ENCODE results near the gene ZNF185. TPM values are rescaled to one million over a fixed set of nuclear protein-coding genes. Genes with fewer than 3 reads are reported as not detected.
"Not testable (repeated sequence)": the region's sequence is repeated elsewhere in the genome, so short reads cannot be mapped to it uniquely, and the experiment has no call there.

Gene ZNF185
- total RNA-seq, 1 donor from 2014 or later: 14.8 TPM

DNA sequence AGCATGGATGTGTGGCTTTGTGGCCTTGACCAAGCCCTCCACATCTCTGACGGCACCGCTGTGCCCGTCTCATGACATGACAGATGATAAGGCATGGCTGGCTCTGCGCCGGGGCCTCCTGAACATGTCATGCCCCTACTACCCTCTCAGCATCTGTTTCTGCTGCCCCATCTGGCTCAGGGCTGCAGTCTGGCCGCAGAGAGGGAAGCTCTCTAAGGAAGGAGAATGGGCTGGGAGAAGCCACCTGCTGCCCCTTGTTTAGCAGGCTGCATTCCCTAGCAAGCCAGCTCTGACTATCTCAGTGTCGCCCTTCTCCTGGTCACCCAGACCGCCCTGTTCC is 7.2 kb downstream of the ZNF185 start:
- no peak overlapping the region for H2AFZ ChIP-seq (replicated peaks)
- Mint-ChIP-seq H3K36me3 (no peaks in the 10 kb centered on the region), H3K4me1 (peaks cover 24% of the 10 kb centered on the region), H3K27me3 (ENCODE audit: insufficient read depth, low read depth) (peaks cover 7% of the 10 kb centered on the region), H3K9me3 (peaks cover 15% of the 10 kb centered on the region), H3K27ac (no peak overlapping the region), H3K4me3 (no peak overlapping the region)
- H3K9ac ChIP-seq: no peak overlapping the region
- no peaks in the 10 kb centered on the region for H4K20me1 ChIP-seq (ENCODE audit: low read depth)
- no peak overlapping the region for H3K4me2 ChIP-seq
- H3K36me3 ChIP-seq: no peaks in the 10 kb centered on the region
- no peaks in the 10 kb centered on the region for H3F3A ChIP-seq (ENCODE audit: low read depth)
- H3K4me1 ChIP-seq: no peaks in the 10 kb centered on the region
- no peaks in the 10 kb centered on the region for H3K9me3 ChIP-seq (ENCODE audit: low read depth)
- TF ChIP-seq EZH2 (IDR thresholded peaks at IDR 0.05) (no peak), EZH2phosphoT487 (IDR thresholded peaks at IDR 0.05) (no peak)
- TF ChIP-seq, protein P1, sequence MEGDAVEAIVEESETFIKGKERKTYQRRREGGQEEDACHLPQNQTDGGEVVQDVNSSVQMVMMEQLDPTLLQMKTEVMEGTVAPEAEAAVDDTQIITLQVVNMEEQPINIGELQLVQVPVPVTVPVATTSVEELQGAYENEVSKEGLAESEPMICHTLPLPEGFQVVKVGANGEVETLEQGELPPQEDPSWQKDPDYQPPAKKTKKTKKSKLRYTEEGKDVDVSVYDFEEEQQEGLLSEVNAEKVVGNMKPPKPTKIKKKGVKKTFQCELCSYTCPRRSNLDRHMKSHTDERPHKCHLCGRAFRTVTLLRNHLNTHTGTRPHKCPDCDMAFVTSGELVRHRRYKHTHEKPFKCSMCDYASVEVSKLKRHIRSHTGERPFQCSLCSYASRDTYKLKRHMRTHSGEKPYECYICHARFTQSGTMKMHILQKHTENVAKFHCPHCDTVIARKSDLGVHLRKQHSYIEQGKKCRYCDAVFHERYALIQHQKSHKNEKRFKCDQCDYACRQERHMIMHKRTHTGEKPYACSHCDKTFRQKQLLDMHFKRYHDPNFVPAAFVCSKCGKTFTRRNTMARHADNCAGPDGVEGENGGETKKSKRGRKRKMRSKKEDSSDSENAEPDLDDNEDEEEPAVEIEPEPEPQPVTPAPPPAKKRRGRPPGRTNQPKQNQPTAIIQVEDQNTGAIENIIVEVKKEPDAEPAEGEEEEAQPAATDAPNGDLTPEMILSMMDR (IDR thresholded peaks at IDR 0.05): no peak
- no peak overlapping the region for H3K27ac ChIP-seq
- no peak overlapping the region for H3K4me3 ChIP-seq
- DNase-seq (ENCODE audit: low spot score): no peak
- H3K27me3 ChIP-seq: no peaks in the 10 kb centered on the region
- no peaks in the 10 kb centered on the region for H3K79me2 ChIP-seq (ENCODE audit: low read depth)

- Histone ChIP-seq H3K36me3 (no peaks in the 10 kb centered on the region), H4K20me1 (ENCODE audit: low read depth) (no peaks in the 10 kb centered on the region), H3K4me3 (peak overlapping the region; percentile 38), H2AFZ (replicated peaks) (no peak overlapping the region), H3K79me2 (ENCODE audit: low read depth) (no peaks in the 10 kb centered on the region), H3K27ac (no peak overlapping the region), H3K9me3 (ENCODE audit: low read depth) (no peaks in the 10 kb centered on the region), H3K27me3 (no peaks in the 10 kb centered on the region), H3F3A (ENCODE audit: low read depth) (no peaks in the 10 kb centered on the region), H3K4me2 (peak overlapping the region; percentile 72), H3K4me1 (no peaks in the 10 kb centered on the region), H3K9ac (no peak overlapping the region)
- Mint-ChIP-seq H3K27me3 (ENCODE audit: insufficient read depth, low read depth) (peaks cover 6% of the 10 kb centered on the region), H3K4me1 (peaks cover 18% of the 10 kb centered on the region), H3K27ac (peak overlapping the region; percentile 94), H3K9me3 (peaks cover 10% of the 10 kb centered on the region), H3K36me3 (no peaks in the 10 kb centered on the region), H3K4me3 (peak overlapping the region; percentile 80)
- peak; percentile 82 for DNase-seq (ENCODE audit: low spot score)
- TF ChIP-seq EZH2 (IDR thresholded peaks at IDR 0.05) (no peak), EZH2phosphoT487 (IDR thresholded peaks at IDR 0.05) (no peak)
- TF ChIP-seq, protein P1 (IDR thresholded peaks at IDR 0.05): no peak
Measured at GRCh38 chrX:152907084-152907651, 9.3 kb downstream of the ZNF185 start.

GRCh38 chrX:152908486-152908885 is 10.6 kb downstream of the ZNF185 start:
- Mint-ChIP-seq H3K9me3 (peaks cover 6% of the 10 kb centered on the region), H3K27me3 (ENCODE audit: insufficient read depth, low read depth) (peaks cover 6% of the 10 kb centered on the region), H3K36me3 (no peaks in the 10 kb centered on the region), H3K27ac (no peak overlapping the region), H3K4me3 (no peak overlapping the region), H3K4me1 (peaks cover 13% of the 10 kb centered on the region)
- Histone ChIP-seq H2AFZ (replicated peaks) (no peak overlapping the region), H3K79me2 (ENCODE audit: low read depth) (no peaks in the 10 kb centered on the region), H3K27me3 (no peaks in the 10 kb centered on the region), H3K36me3 (no peaks in the 10 kb centered on the region), H3K9ac (no peak overlapping the region), H3K9me3 (ENCODE audit: low read depth) (no peaks in the 10 kb centered on the region), H4K20me1 (ENCODE audit: low read depth) (no peaks in the 10 kb centered on the region), H3F3A (ENCODE audit: low read depth) (no peaks in the 10 kb centered on the region), H3K4me2 (no peak overlapping the region), H3K4me1 (no peaks in the 10 kb centered on the region), H3K4me3 (no peak overlapping the region), H3K27ac (no peak overlapping the region)
- no peak for TF ChIP-seq EZH2phosphoT487 (IDR thresholded peaks at IDR 0.05)
- TF ChIP-seq EZH2 (IDR thresholded peaks at IDR 0.05): no peak
- TF ChIP-seq, protein P1 (IDR thresholded peaks at IDR 0.05): no peak
- DNase-seq (ENCODE audit: low spot score): no peak

DNA sequence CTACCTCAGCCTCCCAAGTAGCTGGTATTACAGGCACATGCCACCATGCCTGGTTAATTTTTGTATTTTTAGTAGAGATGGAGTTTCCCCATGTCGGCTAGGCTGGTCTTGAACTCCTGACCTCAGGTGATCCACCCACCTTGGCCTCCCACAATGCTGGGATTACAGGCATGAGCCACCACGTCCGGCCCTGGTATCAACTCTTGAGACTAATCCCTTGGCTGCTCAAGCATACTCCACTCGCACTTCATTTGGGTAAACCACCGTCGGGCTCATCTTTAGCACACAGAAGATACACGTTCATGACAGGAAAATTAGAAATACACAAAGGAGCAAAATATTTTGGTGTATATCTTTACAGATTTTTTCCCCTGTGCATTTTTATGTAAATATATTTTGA is 12.2 kb downstream of the ZNF185 start:
- H3F3A ChIP-seq (ENCODE audit: low read depth); H3K4me2 ChIP-seq; H2AFZ ChIP-seq (replicated peaks); H3K4me3 ChIP-seq; H3K27me3 ChIP-seq; H3K4me1 ChIP-seq; H3K27me3 Mint-ChIP-seq (ENCODE audit: insufficient read depth, low read depth); H4K20me1 ChIP-seq (ENCODE audit: low read depth); DNase-seq (ENCODE audit: low spot score); H3K79me2 ChIP-seq (ENCODE audit: low read depth); H3K9me3 ChIP-seq (ENCODE audit: low read depth); H3K27ac Mint-ChIP-seq; H3K9me3 Mint-ChIP-seq; H3K36me3 Mint-ChIP-seq; H3K27ac ChIP-seq; H3K36me3 ChIP-seq; H3K4me3 Mint-ChIP-seq; H3K9ac ChIP-seq: not testable (repeated sequence)
- peaks cover 16% of the 10 kb centered on the region for H3K4me1 Mint-ChIP-seq
